OCI-LY3 (cell line): ENCODE results near the gene GULP1.

ENCODE experiments used
- CTCF ChIP-seq: fragments of 200-600, 300-600 bp; sonication (generic); IDR thresholded peaks from 2 replicates; pipeline ENCODE4 v1.5.1; 2014; ENCODE audit warnings: antibody characterized with exemption, low read length, low read depth
- EZH2phosphoT487 ChIP-seq: fragments of 200-600 bp; shearing (Covaris generic); IDR thresholded peaks from 2 replicates; pipeline ENCODE4 v1.6.1; 2018; ENCODE audit warnings: antibody characterized with exemption, mixed run types, low read depth

DNA sequence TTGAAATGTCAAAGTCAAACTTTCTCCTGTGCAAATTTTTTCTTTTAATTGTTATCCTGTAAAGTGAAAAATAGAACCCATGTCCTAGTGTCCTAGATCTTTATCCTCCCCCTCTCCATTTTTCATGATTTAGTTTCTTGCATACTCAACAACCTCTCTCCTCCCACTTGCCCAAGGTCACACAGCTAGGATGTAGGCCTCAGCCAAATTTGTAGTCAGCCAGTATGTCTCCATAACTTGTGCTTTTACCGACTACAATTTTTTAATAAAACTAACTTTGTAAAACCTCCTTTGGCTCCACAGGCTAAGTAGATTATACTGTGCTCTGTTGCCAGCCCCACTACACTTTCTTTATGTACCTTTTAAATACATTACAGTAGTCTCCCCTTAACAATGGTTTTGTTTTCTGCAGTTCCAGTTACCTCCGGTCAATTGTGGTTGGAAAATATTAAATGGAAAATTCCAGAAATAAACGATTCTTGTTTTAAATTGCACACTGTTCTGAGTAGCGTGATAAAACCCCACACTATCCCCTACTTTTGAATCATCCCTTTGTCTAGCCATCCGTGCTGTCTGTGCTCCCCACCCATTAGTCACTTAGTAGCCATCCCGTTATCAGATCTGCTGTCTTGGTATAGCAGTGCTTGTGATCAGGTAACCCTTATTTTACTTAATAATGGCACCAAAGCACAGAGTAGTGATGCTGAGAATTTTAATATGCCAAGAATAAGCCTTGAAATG lies 22.8 kb downstream of the GULP1 start:
- TF ChIP-seq CTCF, result no peak
- TF ChIP-seq EZH2phosphoT487, result no peak
